Measurements from ENCODE around the gene RANBP3.
"Not testable (repeated sequence)": the region's sequence is repeated elsewhere in the genome, so short reads cannot be mapped to it uniquely, and the experiment has no call there.

The RANBP3 gene

GRCh38 chr19:5967571-5967970 lies 10.4 kb downstream of the RANBP3 start:
- Histone ChIP-seq H3K4me1 (ENCODE audit: insufficient read depth, poor library complexity, severe bottlenecking) (peaks cover 18% of the 10 kb centered on the region), H3K36me3 (ENCODE audit: low read depth) (peaks cover 13% of the 10 kb centered on the region; the same call in 1 of the 2 replicates), H3K27ac (ENCODE audit: poor library complexity, severe bottlenecking) (peak overlapping the region; percentile 84), H3K4me3 (ENCODE audit: severe bottlenecking) (no peak overlapping the region), H3K27me3 (ENCODE audit: insufficient read depth, poor library complexity, severe bottlenecking) (no peaks in the 10 kb centered on the region), H3K9me3 (ENCODE audit: severe bottlenecking) (no peaks in the 10 kb centered on the region)
- no peak for ATAC-seq (ENCODE audit: low read depth)
- no peak for DNase-seq (ENCODE audit: low spot score)
- TF ChIP-seq CTCF (IDR thresholded peaks at IDR 0.05; ENCODE audit: poor library complexity, severe bottlenecking): no peak

- Histone ChIP-seq H3K36me3 (ENCODE audit: low read depth) (peaks cover 13% of the 10 kb centered on the region; the same call in 1 of the 2 replicates), H3K27me3 (ENCODE audit: insufficient read depth, poor library complexity, severe bottlenecking) (no peaks in the 10 kb centered on the region), H3K4me3 (ENCODE audit: severe bottlenecking) (no peak overlapping the region), H3K4me1 (ENCODE audit: insufficient read depth, poor library complexity, severe bottlenecking) (peaks cover 23% of the 10 kb centered on the region), H3K9me3 (ENCODE audit: severe bottlenecking) (no peaks in the 10 kb centered on the region), H3K27ac (ENCODE audit: poor library complexity, severe bottlenecking) (no peak overlapping the region)
- TF ChIP-seq CTCF (IDR thresholded peaks at IDR 0.05; ENCODE audit: poor library complexity, severe bottlenecking): no peak
- no peak for DNase-seq (ENCODE audit: low spot score)
- no peak for ATAC-seq (ENCODE audit: low read depth)
Observed at GRCh38 chr19:5966941-5967340, 11.0 kb downstream of the RANBP3 start.

GRCh38 chr19:5966215-5966614 lies 11.7 kb downstream of the RANBP3 start:
- H3K27me3 ChIP-seq (ENCODE audit: insufficient read depth, poor library complexity, severe bottlenecking): no peaks in the 10 kb centered on the region
- DNase-seq (ENCODE audit: low spot score) (no peak), ATAC-seq (ENCODE audit: low read depth) (no peak)
- H3K9me3 ChIP-seq (ENCODE audit: severe bottlenecking): no peaks in the 10 kb centered on the region
- no peak overlapping the region for H3K4me3 ChIP-seq (ENCODE audit: severe bottlenecking)
- peaks cover 23% of the 10 kb centered on the region for H3K4me1 ChIP-seq (ENCODE audit: insufficient read depth, poor library complexity, severe bottlenecking)
- peaks cover 13% of the 10 kb centered on the region; the same call in 1 of the 2 replicates for H3K36me3 ChIP-seq (ENCODE audit: low read depth)
- no peak for TF ChIP-seq CTCF (IDR thresholded peaks at IDR 0.05; ENCODE audit: poor library complexity, severe bottlenecking)
- no peak overlapping the region for H3K27ac ChIP-seq (ENCODE audit: poor library complexity, severe bottlenecking)

- H3K27ac ChIP-seq (ENCODE audit: poor library complexity, severe bottlenecking): no peak overlapping the region
- ATAC-seq (ENCODE audit: low read depth): no peak
- no peak for TF ChIP-seq CTCF (IDR thresholded peaks at IDR 0.05; ENCODE audit: poor library complexity, severe bottlenecking)
- peaks cover 23% of the 10 kb centered on the region for H3K4me1 ChIP-seq (ENCODE audit: insufficient read depth, poor library complexity, severe bottlenecking)
- H3K27me3 ChIP-seq (ENCODE audit: insufficient read depth, poor library complexity, severe bottlenecking): no peaks in the 10 kb centered on the region
- no peak overlapping the region for H3K4me3 ChIP-seq (ENCODE audit: severe bottlenecking)
- peaks cover 13% of the 10 kb centered on the region; the same call in 1 of the 2 replicates for H3K36me3 ChIP-seq (ENCODE audit: low read depth)
- no peaks in the 10 kb centered on the region for H3K9me3 ChIP-seq (ENCODE audit: severe bottlenecking)
- no peak for DNase-seq (ENCODE audit: low spot score)
Observed at GRCh38 chr19:5964816-5965565, 12.9 kb downstream of the RANBP3 start.

GRCh38 chr19:5963855-5964254 lies 14.1 kb downstream of the RANBP3 start:
- no peak overlapping the region for H3K27ac ChIP-seq (ENCODE audit: poor library complexity, severe bottlenecking)
- H3K36me3 ChIP-seq (ENCODE audit: low read depth): peaks cover 13% of the 10 kb centered on the region; the same call in 1 of the 2 replicates
- no peak for DNase-seq (ENCODE audit: low spot score)
- no peak overlapping the region for H3K4me3 ChIP-seq (ENCODE audit: severe bottlenecking)
- no peak for ATAC-seq (ENCODE audit: low read depth)
- no peaks in the 10 kb centered on the region for H3K9me3 ChIP-seq (ENCODE audit: severe bottlenecking)
- peaks cover 15% of the 10 kb centered on the region for H3K4me1 ChIP-seq (ENCODE audit: insufficient read depth, poor library complexity, severe bottlenecking)
- H3K27me3 ChIP-seq (ENCODE audit: insufficient read depth, poor library complexity, severe bottlenecking): no peaks in the 10 kb centered on the region
- TF ChIP-seq CTCF (IDR thresholded peaks at IDR 0.05; ENCODE audit: poor library complexity, severe bottlenecking): no peak

GRCh38 chr19:5963259-5963658 lies 14.7 kb downstream of the RANBP3 start:
- not testable (repeated sequence) for DNase-seq (ENCODE audit: low spot score); H3K27me3 ChIP-seq (ENCODE audit: insufficient read depth, poor library complexity, severe bottlenecking); H3K9me3 ChIP-seq (ENCODE audit: severe bottlenecking); H3K27ac ChIP-seq (ENCODE audit: poor library complexity, severe bottlenecking); ATAC-seq (ENCODE audit: low read depth); H3K4me3 ChIP-seq (ENCODE audit: severe bottlenecking)
- Histone ChIP-seq H3K4me1 (ENCODE audit: insufficient read depth, poor library complexity, severe bottlenecking) (peaks cover 10% of the 10 kb centered on the region), H3K36me3 (ENCODE audit: low read depth) (peaks cover 13% of the 10 kb centered on the region; the same call in 1 of the 2 replicates)

Data from RWPE2 (cell line).